Measurements from ENCODE around the gene KREMEN1.

GRCh38 chr22:29204455-29205183 lies 131.8 kb downstream of the KREMEN1 start:
- TF ChIP-seq POLR2A (IDR thresholded peaks at IDR 0.05; ENCODE audit: low read length) (no peak), GATA1 (IDR thresholded peaks at IDR 0.05; ENCODE audit: low read depth, low read length) (no peak)

Measured in erythroblast (primary cell).